Activated CD4-positive, CD25-positive, alpha-beta regulatory T cell treated with anti-CD3 and anti-CD28 coated beads, Interleukin-2, amount 50 U/mL, for 72 hours (primary cell): ENCODE results near the gene ITGBL1.

ENCODE experiments used
- DNase-seq: peaks from one replicate; pipeline ENCODE4 v3.0.0; 2021

Gene ITGBL1

DNA sequence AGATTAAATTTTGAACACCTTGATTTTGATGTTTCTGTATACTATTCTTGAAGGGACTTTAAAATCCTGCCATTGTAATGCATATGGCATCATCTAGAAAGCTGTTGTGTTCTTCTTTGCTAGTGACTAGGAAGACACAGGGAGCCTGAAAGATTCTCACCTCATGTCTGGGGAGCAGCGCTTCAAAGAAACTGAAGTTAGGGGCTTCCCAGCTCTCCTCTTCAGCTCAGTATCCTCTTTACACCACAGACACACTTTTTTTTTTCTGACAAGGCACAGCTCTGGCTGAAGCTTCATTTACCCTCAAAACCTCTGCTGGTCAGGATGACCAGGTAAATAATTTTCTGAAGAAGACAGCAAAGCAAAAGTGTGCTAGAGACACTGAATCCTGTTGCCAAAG is 255.6 kb downstream of the ITGBL1 start:
- no peak for DNase-seq

DNA sequence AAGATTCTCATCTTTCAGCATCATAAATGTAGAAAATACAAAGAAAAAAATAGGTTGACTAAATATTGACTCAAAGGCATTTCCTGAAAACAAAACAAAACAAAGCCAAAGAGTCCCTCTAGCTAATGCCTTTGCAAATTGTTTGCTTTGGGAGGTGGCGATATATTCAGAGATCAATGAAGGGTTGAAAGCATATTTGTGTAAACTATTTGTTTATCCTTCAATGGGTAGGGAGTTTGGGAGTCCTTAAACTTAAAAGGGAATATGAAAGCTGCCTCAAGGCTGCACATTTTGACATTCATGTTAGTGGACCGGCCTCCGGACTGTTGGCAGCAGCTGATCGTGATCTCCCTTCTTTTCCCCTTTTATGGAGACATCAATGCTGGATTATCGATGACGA is 257.5 kb downstream of the ITGBL1 start:
- no peak for DNase-seq

DNA sequence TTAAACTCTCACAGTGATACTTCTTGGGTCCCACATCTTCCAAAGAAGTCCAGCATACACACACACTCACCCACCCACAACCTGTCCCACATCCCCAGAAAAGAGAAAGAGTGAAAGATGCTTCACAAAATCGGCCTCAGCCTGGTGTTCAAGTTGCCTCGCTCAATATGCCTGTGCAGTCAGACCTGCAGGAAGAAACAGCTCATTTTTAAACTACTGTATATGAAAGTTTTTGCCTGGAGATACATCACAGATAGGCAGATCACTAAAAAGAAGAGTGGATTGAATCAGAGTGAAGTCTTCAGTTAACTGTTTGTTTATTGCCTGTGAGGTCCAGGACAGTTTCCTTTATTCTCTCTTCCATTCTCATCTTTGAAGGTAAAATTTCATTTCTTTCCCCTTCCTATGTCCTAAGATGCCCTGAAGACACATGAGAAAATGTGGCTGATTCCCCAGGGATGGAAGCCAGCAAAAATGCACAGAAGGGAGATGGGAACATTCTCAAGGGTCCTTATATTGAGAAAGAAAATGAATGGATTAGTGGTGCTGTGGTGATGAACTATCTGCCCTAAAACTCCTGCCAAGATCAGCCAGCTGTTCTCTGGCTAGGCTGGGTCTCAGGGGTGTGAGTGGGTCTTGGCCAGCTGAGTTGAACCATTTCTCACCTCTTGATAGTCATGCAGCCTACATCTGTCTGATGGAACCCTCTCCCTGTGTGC is 259.0 kb downstream of the ITGBL1 start:
- no peak for DNase-seq

DNA sequence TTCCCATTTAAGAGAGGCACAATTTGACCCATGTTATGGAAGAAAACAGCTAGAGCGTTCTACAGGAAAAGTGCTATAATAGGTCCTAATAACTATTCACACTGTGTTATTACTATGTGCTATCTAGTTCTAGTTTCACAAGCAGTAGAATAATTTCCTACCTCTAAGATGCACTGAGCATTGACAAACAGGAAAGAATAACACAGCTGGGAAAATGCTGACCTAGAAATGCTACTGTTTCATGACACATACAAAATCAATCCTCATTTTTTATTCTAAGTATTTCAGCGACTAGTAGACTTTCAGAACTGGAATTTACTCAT is 259.5 kb downstream of the ITGBL1 start:
- no peak for DNase-seq

DNA sequence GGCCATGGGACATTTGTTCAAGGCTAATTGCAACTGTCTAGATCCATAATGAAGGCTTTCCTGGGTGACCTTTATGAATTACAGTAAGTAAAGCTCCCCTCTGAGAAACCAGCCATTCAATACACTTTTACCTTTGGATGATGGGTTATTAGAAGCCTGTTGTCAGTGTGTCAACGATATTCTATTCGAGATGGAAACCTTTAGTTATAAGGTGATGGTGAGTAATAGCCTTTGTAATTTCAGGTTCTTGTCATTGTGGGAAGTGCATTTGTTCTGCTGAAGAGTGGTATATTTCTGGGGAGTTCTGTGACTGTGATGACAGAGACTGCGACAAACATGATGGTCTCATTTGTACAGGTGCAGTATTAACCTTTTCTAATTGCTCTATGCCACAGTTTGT is 261.7 kb downstream of the ITGBL1 start:
- no peak for DNase-seq

DNA sequence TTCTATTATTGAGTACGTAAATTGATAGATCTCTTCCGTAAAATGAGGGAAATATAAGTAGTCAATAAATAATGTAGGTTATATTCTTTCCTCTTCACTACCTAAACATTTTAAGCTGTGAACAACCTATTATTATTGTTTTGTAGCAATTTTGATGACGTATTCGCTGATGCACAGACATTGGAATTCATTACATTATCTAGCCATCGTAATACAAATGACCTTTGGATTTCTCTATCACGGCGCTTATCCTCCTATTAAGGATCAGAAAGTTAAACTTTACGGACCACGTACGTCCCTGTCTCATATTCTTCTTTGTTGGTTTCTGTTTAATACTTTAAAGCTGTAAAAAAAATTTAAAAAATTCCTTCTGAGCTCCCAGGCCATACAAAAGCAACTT is 264.9 kb downstream of the ITGBL1 start:
- DNase-seq = no peak

DNA sequence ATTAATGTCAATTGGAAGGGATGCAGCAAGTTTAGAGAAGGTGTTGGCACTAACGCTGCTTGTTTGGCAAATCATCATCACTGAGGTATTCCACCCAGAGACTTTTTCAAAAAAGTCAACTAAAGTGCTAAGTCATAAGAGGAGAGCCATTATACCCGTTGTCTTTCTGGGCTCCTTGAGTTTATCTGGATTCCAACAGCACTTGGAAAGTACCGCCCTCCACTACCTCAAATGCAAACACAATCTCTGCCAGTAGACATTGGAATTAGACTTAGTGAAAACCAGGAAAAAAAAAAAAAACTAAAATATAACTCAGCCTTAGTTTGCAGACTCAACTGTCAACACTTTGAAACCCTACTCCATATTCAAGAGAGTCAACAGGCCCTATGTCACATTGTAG is 266.0 kb downstream of the ITGBL1 start:
- no peak for DNase-seq

DNA sequence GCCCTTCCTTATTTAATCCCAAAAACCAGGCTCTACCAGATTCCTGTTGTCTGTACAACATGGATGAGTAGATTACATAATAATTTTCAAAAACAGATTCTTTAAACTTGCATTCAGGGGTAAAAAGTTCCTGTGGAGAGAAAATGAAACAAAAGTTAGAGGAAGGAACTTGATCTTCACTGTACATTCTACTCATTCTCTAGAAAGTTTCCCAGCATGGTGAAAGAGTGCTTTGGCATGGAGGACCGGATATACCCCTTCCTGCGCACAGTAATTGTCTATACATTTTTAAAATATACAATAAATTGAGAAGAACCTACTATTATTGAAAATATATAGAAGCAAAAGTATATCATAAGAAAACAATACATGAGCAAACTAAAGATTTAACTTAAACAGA is 274.2 kb downstream of the ITGBL1 start:
- DNase-seq = no peak

DNA sequence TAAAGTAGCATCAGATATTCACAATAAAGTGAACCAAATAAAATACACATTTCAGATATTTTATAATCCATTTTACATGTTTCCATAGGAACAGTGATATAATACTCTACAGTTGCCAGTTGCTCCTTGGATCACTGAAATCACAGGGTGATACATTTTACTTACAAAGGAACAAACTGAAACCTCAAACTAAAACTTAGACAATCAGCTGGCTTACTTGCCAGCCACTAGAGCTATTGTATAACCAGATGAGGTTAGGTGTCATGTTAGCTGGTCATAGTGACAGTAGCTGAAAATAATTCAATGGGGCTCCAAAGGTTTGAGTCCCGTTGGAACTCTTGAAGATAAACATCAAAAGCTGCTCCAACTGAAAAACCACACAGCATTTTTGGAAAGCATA is 274.6 kb downstream of the ITGBL1 start:
- no peak for DNase-seq

DNA sequence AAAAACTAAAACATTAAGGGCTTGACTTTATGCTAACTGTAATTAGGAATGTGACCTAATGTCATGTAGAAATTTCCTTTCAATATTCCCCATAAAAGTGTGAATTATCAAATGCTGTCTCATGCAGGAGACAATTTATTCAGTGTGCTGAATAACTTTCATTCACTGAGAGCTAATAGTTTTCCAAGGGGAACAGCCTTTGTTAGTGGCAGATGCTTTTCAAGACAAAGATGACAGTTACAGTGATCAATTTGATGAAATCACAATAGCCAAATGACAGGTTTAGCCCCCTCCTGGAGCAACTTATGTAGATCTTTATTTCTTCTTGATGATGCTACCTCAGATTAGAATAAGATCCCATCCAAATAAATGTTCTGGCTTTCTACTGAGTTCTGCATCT is 275.5 kb downstream of the ITGBL1 start:
- DNase-seq = no peak

DNA sequence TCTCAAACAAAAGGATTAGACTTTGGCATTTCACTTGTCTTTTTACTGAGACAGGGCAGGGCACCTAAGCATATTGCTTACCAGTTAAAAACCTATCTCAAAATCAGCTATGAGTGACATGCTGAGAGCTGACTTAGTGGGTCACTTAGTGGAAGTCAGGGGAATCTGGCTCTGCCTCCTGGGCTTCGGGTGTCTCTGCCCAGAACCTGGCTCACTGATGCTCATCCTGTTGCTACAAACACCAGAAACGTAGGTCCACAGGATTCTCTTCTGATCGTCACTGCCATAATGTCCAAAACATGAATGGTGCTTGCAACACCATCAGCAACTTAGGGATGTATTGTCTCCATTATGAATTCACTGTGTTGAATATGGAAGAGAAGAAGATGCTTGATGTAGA is 276.1 kb downstream of the ITGBL1 start:
- no peak for DNase-seq

DNA sequence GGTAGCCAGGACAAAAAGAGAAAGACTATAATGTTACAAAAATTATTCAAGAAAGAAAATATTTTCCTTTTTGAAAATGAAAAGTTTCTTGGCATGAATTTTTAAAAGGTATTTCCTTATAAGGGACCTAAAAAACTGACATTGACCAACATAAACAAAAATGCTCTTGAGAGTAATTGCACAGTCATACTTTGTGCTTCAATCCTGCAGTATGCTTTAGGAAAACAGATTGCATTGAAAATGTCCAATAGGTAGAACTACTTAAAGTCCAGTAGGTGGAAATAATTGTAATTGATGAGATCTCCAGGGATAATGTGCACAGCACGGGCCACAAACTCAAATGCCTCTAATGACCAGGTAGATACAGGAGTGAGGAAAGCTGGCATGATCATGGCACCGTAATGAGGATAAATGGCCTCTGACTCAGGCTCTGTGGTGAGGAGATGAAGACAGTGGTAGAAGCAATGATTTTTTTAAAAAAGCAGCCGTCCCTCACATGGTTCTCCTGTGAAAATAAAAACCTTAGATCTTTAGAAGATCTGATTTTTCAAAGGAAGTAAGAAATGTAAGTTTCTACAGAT is 278.0 kb downstream of the ITGBL1 start:
- DNase-seq = no peak

DNA sequence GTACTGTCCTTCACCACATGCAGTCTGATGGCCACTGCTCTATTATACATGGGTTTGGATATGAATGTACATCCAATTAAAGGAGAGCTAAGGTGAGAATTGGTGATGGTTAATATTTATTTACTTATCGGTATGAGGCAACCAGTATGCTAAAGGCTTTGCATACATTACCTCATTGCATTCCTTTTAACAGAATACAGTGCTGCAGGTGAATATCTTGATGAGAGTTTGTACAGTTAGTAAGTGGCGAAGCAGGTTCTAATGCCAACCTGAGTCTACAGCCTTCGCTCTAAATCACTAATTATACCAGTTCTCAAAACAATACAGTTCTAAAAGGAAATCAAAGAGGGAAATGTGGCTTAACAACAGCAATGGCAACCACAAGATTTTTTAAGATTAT is 284.1 kb downstream of the ITGBL1 start:
- no peak for DNase-seq

DNA sequence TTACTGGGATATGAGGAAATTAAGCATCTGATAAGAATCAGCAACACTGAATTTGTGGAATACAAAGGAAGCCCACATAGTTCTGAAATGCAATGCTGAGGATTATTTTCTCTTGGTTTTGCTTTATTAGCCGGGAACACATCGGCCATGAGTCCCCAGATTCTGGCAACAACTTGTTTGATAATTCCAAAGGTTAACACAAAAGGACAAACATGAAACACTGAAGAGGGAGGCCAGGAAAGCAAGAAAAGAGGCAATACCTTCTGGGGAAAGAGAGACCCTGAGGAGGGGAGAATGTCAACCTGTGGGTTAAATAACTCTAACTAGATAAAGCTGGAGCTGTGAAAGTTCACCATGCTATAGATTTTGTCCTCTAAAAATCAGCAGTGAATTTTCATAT is 285.9 kb downstream of the ITGBL1 start:
- DNase-seq = no peak

DNA sequence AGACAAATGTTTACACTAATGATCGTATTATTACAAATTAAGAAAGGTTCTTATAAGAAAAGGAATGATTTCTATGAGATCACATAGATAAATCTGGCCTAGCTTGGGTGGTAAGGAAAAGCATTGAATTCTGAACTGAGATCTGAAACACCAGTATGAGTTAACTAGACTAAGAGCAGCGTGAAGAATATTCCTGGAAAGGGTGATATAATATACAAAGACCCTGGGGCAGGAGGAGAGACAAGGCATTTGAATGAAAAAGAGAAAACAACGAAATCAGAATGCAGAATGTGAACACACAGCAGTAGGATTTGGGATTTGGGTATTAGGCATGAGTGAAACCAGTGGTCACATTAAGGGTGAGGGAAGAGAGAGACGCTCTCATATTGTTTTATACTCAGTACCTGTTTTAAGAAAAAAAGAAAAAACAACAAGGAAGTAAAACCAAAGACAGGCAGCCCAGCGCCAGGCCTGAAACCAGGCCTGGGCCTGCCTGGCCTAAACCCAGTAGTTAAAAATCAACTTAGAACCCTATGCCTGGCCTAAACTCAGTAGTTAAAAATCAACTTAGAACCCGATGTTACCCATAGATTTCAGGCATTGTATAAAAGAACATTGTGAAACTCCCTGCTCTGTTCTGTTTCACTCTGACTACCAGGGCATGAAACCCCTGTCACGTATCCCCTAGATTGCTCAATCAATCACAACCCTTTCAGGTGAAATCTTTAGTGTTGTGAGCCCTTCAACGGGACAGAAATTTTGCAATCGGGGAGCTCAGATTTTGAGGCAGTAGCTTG is 287.1 kb downstream of the ITGBL1 start:
- DNase-seq = no peak

DNA sequence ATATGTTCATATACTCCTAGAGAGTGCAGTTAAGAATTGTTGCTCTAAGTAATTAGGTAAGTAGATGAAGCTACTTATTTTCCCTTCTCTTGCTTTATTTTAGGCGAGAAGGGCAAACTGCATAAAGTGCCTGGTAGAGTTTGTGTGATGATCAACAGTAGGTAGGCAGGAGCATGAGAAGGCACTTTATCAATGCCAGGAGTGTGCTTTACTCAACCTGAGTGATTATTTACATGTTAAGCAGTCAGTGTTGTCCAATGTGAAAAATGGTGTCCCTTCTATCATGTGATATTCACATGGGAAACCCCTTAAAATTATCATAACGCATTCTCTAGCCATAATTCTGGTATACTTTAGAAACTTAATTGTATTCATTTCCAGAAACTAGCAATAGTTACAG is 294.0 kb downstream of the ITGBL1 start:
- DNase-seq = no peak

DNA sequence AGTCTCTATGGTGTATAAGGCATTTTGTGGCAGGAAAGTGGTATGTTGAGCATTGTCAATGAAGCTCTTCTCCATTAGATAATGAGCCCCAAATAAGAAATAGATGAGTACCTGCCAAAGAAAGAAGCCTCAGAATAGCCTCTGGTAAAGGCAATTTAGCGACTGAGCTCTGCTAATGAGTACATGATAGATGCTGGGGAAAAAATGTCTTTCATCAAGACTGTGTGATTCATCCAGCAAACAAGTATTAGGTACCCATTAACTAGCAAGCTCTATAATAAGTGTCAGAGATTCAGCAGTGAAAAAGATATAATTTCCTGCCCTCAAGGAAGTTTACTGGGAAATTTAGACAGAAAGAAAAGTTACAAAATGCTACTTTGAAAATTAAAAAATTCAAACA is 294.6 kb downstream of the ITGBL1 start:
- DNase-seq = no peak

DNA sequence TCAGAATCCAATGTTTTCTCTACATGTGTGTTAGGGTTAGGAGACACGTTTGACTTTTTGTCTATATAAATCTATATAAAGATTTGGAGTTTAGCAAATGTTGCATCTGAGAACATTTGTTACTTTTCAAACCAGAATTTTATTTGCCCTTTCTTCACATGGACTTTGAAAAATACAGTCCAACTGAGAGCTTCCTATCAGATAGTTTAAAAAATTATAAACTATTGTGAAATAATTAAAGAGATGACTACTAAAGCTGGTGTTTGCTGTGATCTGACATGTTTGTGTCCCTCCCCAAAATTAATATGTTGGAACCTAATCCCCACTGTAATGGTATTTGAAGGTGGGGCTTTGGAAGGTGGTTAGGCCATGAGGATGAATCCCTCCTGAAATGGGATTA is 297.1 kb downstream of the ITGBL1 start:
- DNase-seq = no peak

DNA sequence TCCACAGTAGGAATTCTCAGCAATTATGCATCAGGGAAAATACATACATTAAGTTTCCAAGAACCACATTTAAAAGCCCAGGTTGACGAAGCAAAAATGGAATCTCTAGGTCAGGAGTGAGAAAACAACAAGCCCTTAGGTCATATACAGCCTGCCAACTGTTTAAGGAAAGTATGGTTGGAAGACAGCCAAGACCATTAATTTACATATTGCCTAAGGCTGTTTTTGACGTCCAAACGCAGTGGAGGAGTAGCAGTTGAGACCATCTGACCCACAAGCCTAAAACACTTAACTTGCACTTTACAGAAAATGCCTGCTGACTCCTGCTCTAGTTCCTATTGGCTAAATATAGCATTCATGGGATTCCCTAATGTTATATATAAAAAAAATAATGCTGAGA is 299.0 kb downstream of the ITGBL1 start:
- DNase-seq = no peak

DNA sequence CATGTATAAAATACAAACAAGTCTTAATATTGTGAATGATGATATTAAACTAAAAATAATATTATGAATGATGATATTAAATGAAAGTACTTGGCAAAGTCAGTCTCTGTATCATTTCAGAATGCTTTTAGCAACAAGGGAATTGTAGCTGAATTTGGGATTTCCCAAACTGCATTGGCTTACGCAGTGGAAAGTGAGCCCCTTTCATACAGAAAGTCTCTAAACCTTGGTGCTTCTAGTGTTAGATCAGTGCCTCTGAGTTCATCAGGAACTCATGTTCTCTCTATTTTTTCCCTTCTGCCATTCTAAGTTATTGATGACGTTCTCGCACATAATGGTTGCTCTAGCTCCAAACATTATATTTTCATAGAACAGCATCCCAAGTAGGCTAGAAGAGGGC is 300.0 kb downstream of the ITGBL1 start:
- no peak for DNase-seq

DNA sequence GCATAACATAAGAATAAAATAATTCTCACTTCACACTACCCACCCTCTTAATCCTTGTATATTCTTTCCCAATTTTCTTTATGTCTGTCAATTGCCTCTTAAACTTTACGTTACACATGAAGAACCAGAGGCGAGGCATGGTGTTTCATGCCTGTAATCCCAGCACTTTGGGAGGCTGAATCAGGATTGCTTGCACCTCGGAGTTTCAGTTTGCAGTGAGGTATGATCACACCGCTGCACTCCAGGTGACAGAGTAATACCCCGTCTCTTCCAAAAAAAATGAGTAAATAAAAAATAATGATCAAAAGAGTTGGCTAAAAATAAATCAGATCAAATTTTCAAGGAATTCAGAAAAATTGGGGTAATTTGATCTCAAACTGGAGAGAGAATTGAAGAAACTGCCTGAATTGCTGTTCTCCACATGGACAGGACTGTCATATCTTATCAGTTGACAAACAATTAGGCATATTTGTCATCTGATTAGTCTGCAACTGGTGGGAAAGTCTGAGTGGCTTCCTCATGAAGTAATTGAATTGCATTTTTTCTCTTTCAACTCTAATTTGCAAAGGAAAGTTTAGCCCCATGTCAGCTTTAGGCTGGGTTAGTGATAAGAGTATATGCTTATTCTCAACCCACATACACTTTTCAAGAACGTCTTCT is 302.9 kb downstream of the ITGBL1 start:
- DNase-seq = no peak

DNA sequence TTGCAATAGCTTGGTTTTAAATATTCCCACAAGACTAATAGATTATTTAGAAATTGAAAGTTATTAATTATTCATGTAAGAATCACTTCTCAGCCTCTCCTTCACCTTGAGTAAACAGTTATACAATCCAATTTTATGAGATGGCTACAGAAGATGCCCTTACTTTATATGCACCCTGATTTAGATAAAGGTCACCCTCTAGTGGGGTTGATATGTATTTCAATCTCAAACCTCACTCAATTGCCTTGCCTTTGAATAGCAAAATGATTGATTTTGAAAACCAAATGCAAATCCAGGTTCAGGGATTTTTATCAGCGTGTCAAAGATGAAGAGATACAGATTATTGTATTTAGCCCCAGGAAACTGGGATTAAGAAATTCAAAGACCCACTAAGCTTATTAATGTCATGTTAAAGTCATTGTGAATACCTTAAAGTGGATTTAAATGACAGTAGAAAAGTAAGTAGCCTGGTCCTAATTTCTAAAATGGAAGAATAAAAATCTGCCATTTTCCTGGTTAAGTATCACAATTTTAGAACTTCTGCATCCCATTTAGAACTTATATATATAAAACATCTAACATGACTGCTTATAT is 305.1 kb downstream of the ITGBL1 start:
- DNase-seq = no peak

DNA sequence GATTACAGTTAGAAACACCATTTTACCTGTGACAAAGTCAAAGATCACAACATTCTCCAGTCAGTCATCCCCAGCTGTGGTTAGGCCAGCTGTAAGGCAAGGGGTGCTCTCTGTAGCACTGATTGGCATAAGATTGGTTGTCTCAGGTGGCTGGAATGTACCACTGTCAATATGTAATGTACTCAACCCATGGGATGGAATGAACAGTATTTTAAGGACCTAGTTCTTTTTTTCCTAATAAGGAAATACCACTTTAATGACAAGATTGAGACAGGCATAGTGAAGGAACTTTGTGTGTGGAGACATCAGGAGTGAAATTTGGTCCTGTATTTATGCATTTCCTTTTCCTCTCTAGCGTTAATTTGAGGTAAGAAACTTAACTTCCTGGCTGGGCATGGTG is 310.7 kb downstream of the ITGBL1 start:
- DNase-seq = no peak
